Prostate gland (tissue), 2 donors: Measurements from ENCODE around the gene MAP1LC3A.

Experiments used
- CTCF ChIP-seq, 4 experiments: fragments of 200-600 bp in 2 of 4; fragments of 450-650 bp in 2 of 4; sonication (generic) in 2 of 4; IDR thresholded peaks; 1 replicate in 3 of 4; 2 replicates in 1 of 4; pipeline ENCODE4 v1.5.1; 2016 to 2019; ENCODE audit warnings: antibody characterized with exemption in 4 of 4, mild to moderate bottlenecking in 2 of 4, moderate library complexity in 2 of 4
- POLR2A ChIP-seq: fragments of 450-650 bp; IDR thresholded peaks from one replicate; pipeline ENCODE4 v1.6.1; 2016; ENCODE audit warnings: antibody characterized with exemption, mild to moderate bottlenecking

DNA sequence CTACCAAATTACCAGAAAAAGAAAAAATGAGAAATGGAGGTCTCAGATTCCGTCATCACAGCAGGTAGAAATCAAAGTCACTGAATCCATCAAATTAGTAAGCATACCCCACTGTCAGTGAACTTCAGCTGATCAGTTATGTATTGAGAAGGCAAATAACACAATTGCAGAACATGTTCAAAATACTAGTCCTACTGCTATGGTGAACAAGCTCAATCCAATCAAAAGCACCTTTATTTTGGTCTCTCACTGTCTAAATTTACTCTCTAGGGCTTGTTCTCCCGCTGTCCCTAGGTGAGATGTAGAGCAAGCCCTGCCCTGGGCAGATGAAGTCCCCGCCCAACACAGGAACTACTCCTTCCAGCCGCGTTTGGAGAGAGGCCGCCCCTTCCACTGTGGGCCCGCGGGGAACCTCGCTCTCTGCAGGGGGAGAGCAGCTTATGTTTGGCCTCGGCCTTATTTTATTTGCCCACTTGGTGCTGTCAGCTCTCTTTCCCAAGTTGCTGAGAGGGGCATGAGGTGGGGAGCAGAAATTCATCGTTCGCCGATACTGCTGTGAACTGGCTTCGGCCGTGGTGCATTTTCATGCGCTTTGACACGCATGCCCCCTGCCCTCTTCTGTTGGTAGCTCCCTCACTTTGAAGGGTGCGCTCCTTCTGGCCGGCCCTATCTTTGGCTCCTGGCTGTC is 14.3 kb upstream of the MAP1LC3A start:
- TF ChIP-seq CTCF (IDR thresholded peaks at IDR 0.05) = no peak
- no peak for TF ChIP-seq POLR2A
